ENCODE results near the gene TENM3.

DNA sequence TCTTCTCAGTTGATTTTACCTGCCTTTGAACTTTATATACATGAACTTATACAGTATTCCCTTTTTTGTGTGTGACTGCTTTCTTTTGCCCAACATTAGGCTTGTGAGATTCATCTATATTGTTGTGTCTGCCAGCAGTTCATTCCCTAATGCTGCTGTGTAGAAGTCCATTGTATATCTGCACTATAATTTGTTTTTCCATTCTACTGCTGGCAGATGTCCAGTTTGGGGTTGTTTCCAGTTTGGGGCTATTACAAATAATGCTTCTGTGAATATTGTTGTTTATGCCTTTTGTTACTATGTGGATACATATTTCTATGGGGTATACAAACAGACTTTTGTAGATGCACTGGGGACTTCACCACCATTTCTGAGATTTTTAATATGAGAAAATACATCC, 405.6 kb downstream of the TENM3 start:
- TF ChIP-seq ZBTB10 (tag by site-specific recombination; IDR thresholded peaks at IDR 0.05): no peak
- TF ChIP-seq ZNF121 (tag by site-specific recombination; IDR thresholded peaks at IDR 0.05): no peak
- TF ChIP-seq ZNF843 (tag by site-specific recombination; IDR thresholded peaks at IDR 0.05): no peak
